Right ventricle myocardium inferior (tissue), 1 donor: Measurements from ENCODE around the gene ARCN1. TPM values are rescaled to one million over a fixed set of nuclear protein-coding genes. Genes with fewer than 3 reads are reported as not detected.
A peak's percentile ranks its signal among the peaks of the same experiment; 100 is the strongest.

ENCODE experiments used
- ATAC-seq: fragments of 200-7000 bp; cut with Tn5 transposase; one replicate; pipeline ENCODE4 v1.9.1; 2020; ENCODE audit warnings: mild to moderate bottlenecking, moderate library complexity
- DNase-seq: peaks from one replicate; pipeline ENCODE4 v3.0.0; 2021; ENCODE audit errors: missing footprints
- intact Hi-C: fragments of 100-400 bp; cut with DNase I; formaldehyde crosslinking; loops from one replicate; pipeline ENCODE4 v1.11.0; 2022
- long read RNA-seq: library from polyadenylated mRNA; unstranded; transcript quantifications from one replicate; pipeline ENCODE4 v2.0.0, GENCODE V29; 2021
- total RNA-seq: library from RNA; stranded (reverse); fragmentation: NEBNext Ultra II Directional; extraction: Animal tissue kit (Norgen Biotek cat#: 25700); gene quantifications from one replicate; pipeline ENCODE4 v1.2.1, GENCODE V29; 2021
- donor health status: DM: no; HTN: yes; CAD: no; lungs with severe emphysema.

ARCN1 gene
- 93.4 TPM for total RNA-seq
- long read RNA-seq, transcript ARCN1-201 (10 exons, 3,845 nt), result major isoform, 35 of 52 reads
- long read RNA-seq, partial matches to known transcripts, result 7 of 52 reads
- long read RNA-seq, other reads (novel, unspliced or antisense), result 9 of 52 reads

- intact Hi-C loops, result no loop called here
- ATAC-seq, result peak; percentile 89
- DNase-seq, result peak; percentile 92
These were observed at the start of gene ARCN1 for GRCh38 chr11:118572061-118572980. ARCN1 (plus strand) TSS chr11:118572409; CDS start chr11:118572548, 139 bp downstream.

- intact Hi-C loops, result no loop called here
- peak; percentile 25 for ATAC-seq
These were observed 49.6 kb upstream of the ARCN1 start for GRCh38 chr11:118522571-118523072.

GRCh38 chr11:118524356-118524755, 47.9 kb upstream of the ARCN1 start:
- no peak for DNase-seq

More at GRCh38 chr11:118522571-118523072, 49.6 kb upstream of the ARCN1 start:
- no peak for DNase-seq

GRCh38 chr11:118524757-118525470, 47.3 kb upstream of the ARCN1 start:
- DNase-seq (no peak), ATAC-seq (no peak)
- intact Hi-C loops, result no loop called here

More at GRCh38 chr11:118524356-118524755, 47.9 kb upstream of the ARCN1 start:
- intact Hi-C loops, result no loop called here
- ATAC-seq, result no peak

GRCh38 chr11:118526688-118527087, 45.5 kb upstream of the ARCN1 start:
- no peak for ATAC-seq

GRCh38 chr11:118527109-118527508, 45.1 kb upstream of the ARCN1 start, which contains the start of gene TTC36:
TTC36 (plus strand) TSS chr11:118527474; CDS start chr11:118527495, 21 bp downstream.
- DNase-seq, result no peak
- ATAC-seq, result no peak
- intact Hi-C loops, result no loop called here

More at GRCh38 chr11:118526688-118527087, 45.5 kb upstream of the ARCN1 start:
- intact Hi-C loops, result no loop called here
- DNase-seq, result no peak

DNA sequence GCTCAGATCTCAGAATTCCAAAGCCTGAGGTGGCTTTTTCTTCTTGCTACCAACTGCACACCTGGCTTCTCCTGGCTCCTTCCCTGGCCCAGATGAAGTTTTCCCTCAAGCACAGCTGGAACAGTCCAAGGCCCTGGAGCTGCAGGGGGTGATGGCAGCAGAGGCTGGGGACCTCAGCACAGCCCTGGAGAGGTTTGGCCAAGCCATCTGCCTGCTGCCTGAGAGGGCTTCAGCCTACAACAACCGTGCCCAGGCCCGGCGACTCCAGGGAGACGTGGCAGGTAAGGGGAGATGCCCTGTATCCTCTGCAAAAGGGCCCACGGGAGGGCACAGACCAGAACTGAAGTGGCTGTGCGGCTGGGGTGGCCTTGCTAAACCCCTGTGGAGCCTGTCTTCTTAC, 43.7 kb upstream of the ARCN1 start:
- ATAC-seq (no peak), DNase-seq (no peak)
- intact Hi-C loops, result no loop called here

- ATAC-seq (no peak), DNase-seq (no peak)
- intact Hi-C loops, result no loop called here
These were observed 42.5 kb upstream of the ARCN1 start for GRCh38 chr11:118529584-118530175.

GRCh38 chr11:118530180-118530682, 42.0 kb upstream of the ARCN1 start:
- intact Hi-C loops, result no loop called here
- DNase-seq (no peak), ATAC-seq (no peak)

DNA sequence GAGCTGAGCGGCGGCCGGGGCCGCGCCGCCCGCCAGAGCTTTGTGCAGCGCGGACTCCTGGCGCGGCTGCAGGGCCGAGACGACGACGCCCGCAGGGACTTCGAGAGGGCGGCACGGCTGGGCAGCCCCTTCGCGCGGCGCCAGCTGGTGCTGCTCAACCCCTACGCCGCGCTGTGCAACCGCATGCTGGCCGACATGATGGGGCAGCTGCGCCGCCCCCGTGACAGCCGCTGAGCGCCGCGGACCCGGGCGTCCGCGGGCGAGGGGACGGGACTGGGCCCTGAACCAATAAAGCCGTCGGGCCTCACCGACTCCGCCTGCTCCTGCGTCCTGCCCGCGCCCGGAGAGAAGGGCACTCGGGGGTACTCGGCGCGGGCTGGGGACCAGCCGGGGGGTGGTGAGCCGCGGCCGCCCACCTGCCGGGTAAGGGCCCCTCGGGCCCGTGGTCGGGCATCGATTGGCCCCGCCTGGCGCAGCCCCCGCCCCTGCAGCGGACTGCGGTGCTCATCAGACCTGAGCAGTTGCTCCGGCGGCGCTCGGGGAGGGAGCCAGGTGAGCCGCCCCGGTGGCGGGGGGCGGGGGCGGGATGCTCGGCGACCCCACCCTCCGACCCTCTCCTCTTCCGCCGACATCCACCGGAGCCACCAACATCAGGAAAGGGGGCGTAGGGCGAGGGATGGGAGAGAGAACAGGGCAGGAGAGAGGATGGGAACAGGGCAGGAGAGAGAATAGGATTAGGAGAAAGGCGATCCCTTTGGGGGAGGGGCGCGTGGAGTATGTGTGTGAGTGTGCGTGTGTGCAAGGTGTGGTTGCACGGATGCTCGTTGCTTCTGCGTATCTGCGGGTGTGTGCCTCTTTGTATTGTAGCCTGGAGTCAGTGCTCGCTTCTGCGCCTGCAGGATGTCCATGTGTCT, 41.3 kb upstream of the ARCN1 start, which contains the start of gene TMEM25:
TSS of gene TMEM25 (plus strand) at position 510 of the 914 bp plus-strand sequence. CDS start 610 bp downstream, outside the sequence.
- ATAC-seq, result peak; percentile 78
- intact Hi-C loops, result no loop called here

GRCh38 chr11:118531597-118532084, 40.6 kb upstream of the ARCN1 start:
- intact Hi-C loops, result no loop called here

More for the DNA sequence above, 41.3 kb upstream of the ARCN1 start, which contains the start of gene TMEM25:
- peak; percentile 80 for DNase-seq

GRCh38 chr11:118532091-118532490, 40.1 kb upstream of the ARCN1 start:
- ATAC-seq, result no peak
- intact Hi-C loops, result no loop called here
- no peak for DNase-seq

More at GRCh38 chr11:118531597-118532084, 40.6 kb upstream of the ARCN1 start:
- ATAC-seq, result no peak
- no peak for DNase-seq

- intact Hi-C loops, result no loop called here
- DNase-seq, result no peak
- no peak for ATAC-seq
These were observed 39.1 kb upstream of the ARCN1 start for GRCh38 chr11:118532852-118533768.

GRCh38 chr11:118533769-118534729, 38.2 kb upstream of the ARCN1 start:
- intact Hi-C loops, result no loop called here
- ATAC-seq (no peak), DNase-seq (no peak)

- ATAC-seq (no peak), DNase-seq (no peak)
- intact Hi-C loops, result no loop called here
These were observed 36.9 kb upstream of the ARCN1 start for GRCh38 chr11:118535261-118535660.
